Ascending aorta (tissue), 2 donors: ENCODE results near the gene PAGR1. TPM values are rescaled to one million over a fixed set of nuclear protein-coding genes. Genes with fewer than 3 reads are reported as not detected.

Source experiments
- DNase-seq, 2 donors: peaks; one replicate each; pipeline ENCODE4 v3.0.0-alpha.2; 2019; ENCODE audit warnings: low spot score in 2 of 2
- H3K27ac ChIP-seq, 2 donors: fragments of 200-600 bp; sonication (generic); one replicate each; pipeline ENCODE4 v1.5.1; 2016 to 2017; ENCODE audit warnings: mild to moderate bottlenecking in 1 of 2
- H3K27me3 ChIP-seq: fragments of 200-600 bp; sonication (generic); one replicate; pipeline ENCODE4 v1.5.1; 2017
- H3K36me3 ChIP-seq, 2 donors: fragments of 200-600 bp; sonication (generic); one replicate each; pipeline ENCODE4 v1.5.1; 2016
- H3K4me1 ChIP-seq, 2 donors: fragments of 200-600 bp; sonication (generic); one replicate each; pipeline ENCODE4 v1.5.1; 2016 to 2017; ENCODE audit warnings: mild to moderate bottlenecking in 1 of 2
- H3K4me3 ChIP-seq, 2 donors: fragments of 200-600 bp; sonication (generic); one replicate each; pipeline ENCODE4 v1.5.1; 2016 to 2017; ENCODE audit warnings: mild to moderate bottlenecking in 1 of 2
- H3K9me3 ChIP-seq, 2 donors: fragments of 200-600 bp; sonication (generic); one replicate each; pipeline ENCODE4 v1.5.1; 2016
- intact Hi-C: fragments of 100-400 bp; cut with DNase I; formaldehyde crosslinking; loops from one replicate; pipeline ENCODE4 v1.15.1; 2023
- total RNA-seq: library from RNA; depleted of rRNA; stranded (reverse); fragments of >200 nt; gene quantifications from one replicate; pipeline ENCODE4 v1.1.0, GENCODE V29; 2016
- TF ChIP-seq, protein P1 (sequence below), 3 experiments: fragments of 200-600 bp in 2 of 3; fragments of 450-650 bp in 1 of 3; sonication (generic) in 2 of 3; IDR thresholded peaks; one replicate each; pipeline ENCODE4 v1.5.1; 2016 to 2019; ENCODE audit warnings: antibody characterized with exemption in 3 of 3, mild to moderate bottlenecking in 1 of 3, moderate library complexity in 1 of 3

Gene PAGR1
- total RNA-seq, 1 donor from 2014 or later = 54.3 TPM

GRCh38 chr16:29839822-29840221, 23.9 kb downstream of the PAGR1 start:
- Histone ChIP-seq H3K36me3 (peaks cover 86 to 89% of the 10 kb centered on the region in 2 donors), H3K4me3 (no peak overlapping the region), H3K27ac (no peak overlapping the region), H3K4me1 (no peaks in the 10 kb centered on the region), H3K9me3 (no peaks in the 10 kb centered on the region), H3K27me3 (no peaks in the 10 kb centered on the region)
- intact Hi-C loops = no loop called here
- DNase-seq = no peak
- TF ChIP-seq, protein P1, sequence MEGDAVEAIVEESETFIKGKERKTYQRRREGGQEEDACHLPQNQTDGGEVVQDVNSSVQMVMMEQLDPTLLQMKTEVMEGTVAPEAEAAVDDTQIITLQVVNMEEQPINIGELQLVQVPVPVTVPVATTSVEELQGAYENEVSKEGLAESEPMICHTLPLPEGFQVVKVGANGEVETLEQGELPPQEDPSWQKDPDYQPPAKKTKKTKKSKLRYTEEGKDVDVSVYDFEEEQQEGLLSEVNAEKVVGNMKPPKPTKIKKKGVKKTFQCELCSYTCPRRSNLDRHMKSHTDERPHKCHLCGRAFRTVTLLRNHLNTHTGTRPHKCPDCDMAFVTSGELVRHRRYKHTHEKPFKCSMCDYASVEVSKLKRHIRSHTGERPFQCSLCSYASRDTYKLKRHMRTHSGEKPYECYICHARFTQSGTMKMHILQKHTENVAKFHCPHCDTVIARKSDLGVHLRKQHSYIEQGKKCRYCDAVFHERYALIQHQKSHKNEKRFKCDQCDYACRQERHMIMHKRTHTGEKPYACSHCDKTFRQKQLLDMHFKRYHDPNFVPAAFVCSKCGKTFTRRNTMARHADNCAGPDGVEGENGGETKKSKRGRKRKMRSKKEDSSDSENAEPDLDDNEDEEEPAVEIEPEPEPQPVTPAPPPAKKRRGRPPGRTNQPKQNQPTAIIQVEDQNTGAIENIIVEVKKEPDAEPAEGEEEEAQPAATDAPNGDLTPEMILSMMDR (IDR thresholded peaks at IDR 0.05) = no peak

GRCh38 chr16:29840240-29840639, 24.3 kb downstream of the PAGR1 start:
- no peaks in the 10 kb centered on the region for H3K4me1 ChIP-seq
- intact Hi-C loops = no loop called here
- TF ChIP-seq, protein P1 (IDR thresholded peaks at IDR 0.05) = no peak
- no peak for DNase-seq
- H3K9me3 ChIP-seq = no peaks in the 10 kb centered on the region
- H3K27ac ChIP-seq = no peak overlapping the region
- peaks cover 86 to 88% of the 10 kb centered on the region in 2 donors for H3K36me3 ChIP-seq
- H3K4me3 ChIP-seq = no peak overlapping the region
- no peaks in the 10 kb centered on the region for H3K27me3 ChIP-seq

GRCh38 chr16:29841631-29842030, 25.7 kb downstream of the PAGR1 start:
- Histone ChIP-seq H3K4me3 (no peak overlapping the region), H3K27ac (no peak overlapping the region)

DNA sequence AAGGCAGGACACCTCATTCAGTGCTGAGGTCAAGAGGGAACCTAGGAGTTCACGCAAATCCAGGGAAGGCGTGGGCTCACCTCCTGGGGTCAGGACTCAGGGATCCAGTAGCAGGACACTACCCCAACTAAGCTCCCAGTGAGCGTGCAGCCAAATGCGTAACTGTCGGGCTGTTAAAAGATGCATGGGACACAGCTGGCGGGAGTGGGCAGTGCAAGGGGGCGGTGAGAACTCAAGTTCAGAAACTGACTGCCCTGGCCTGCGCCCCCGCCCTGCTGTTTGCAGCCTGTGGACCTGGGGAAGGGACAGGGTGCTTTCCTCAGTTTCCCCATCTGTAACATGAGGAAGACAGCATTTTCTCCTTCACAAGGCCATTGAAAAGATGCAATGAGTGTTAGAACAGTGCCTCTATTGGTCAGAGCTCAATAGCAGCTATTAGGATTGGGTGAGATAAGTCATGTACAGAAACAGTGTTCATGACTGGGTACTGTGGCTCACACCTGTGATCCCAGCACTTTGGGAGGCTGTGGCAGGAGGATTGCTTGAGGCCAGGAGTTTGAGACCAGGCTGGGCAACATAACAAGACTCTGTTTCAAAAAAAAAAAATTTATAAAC, 26.9 kb downstream of the PAGR1 start:
- intact Hi-C loops = no loop called here
- no peaks in the 10 kb centered on the region for H3K27me3 ChIP-seq

More at GRCh38 chr16:29841631-29842030, 25.7 kb downstream of the PAGR1 start:
- no peaks in the 10 kb centered on the region for H3K9me3 ChIP-seq
- peaks cover 88 to 89% of the 10 kb centered on the region in 2 donors for H3K36me3 ChIP-seq
- DNase-seq = no peak
- TF ChIP-seq, protein P1 (IDR thresholded peaks at IDR 0.05) = no peak
- intact Hi-C loops = no loop called here
- no peaks in the 10 kb centered on the region for H3K27me3 ChIP-seq
- no peaks in the 10 kb centered on the region for H3K4me1 ChIP-seq

GRCh38 chr16:29843931-29844330, 28.0 kb downstream of the PAGR1 start:
- Histone ChIP-seq H3K27ac (no peak overlapping the region), H3K4me3 (no peak overlapping the region), H3K27me3 (no peaks in the 10 kb centered on the region), H3K4me1 (no peaks in the 10 kb centered on the region), H3K36me3 (peaks cover 79 to 89% of the 10 kb centered on the region in 2 donors), H3K9me3 (no peaks in the 10 kb centered on the region)
- DNase-seq = no peak
- intact Hi-C loops = no loop called here
- TF ChIP-seq, protein P1 (IDR thresholded peaks at IDR 0.05) = no peak

More for the DNA sequence above, 26.9 kb downstream of the PAGR1 start:
- TF ChIP-seq, protein P1 (IDR thresholded peaks at IDR 0.05) = no peak
- DNase-seq = no peak
- no peak overlapping the region for H3K27ac ChIP-seq
- H3K4me1 ChIP-seq = no peaks in the 10 kb centered on the region
- no peaks in the 10 kb centered on the region for H3K9me3 ChIP-seq
- no peak overlapping the region for H3K4me3 ChIP-seq
- H3K36me3 ChIP-seq = peaks cover 88 to 90% of the 10 kb centered on the region in 2 donors
